Measurements from ENCODE around the gene OR6C75. TPM values are rescaled to one million over a fixed set of nuclear protein-coding genes. Genes with fewer than 3 reads are reported as not detected.
"Not testable (repeated sequence)": the region's sequence is repeated elsewhere in the genome, so short reads cannot be mapped to it uniquely, and the experiment has no call there.

Gene OR6C75
- total and polyA plus RNA-seq, 4 donors: not detected

GRCh38 chr12:55385891-55386290 lies 23.1 kb downstream of the OR6C75 start:
- Histone ChIP-seq H3K36me3 (ENCODE audit: control insufficient read depth in 1 of 2, insufficient read depth in 2 of 2, low read length in 1 of 2) (no peaks in the 10 kb centered on the region), H3K27me3 (ENCODE audit: control insufficient read depth in 1 of 2, insufficient read depth in 2 of 2, low read length in 1 of 2) (no peaks in the 10 kb centered on the region), H3K9me3 (ENCODE audit: control insufficient read depth, low read length) (no peaks in the 10 kb centered on the region), H3K4me3 (ENCODE audit: low read length in 2 of 2) (no peak overlapping the region), H3K27ac (ENCODE audit: low read depth in 1 of 2, low read length in 2 of 2) (no peak overlapping the region), H3K4me1 (ENCODE audit: control insufficient read depth in 1 of 2, insufficient read depth in 2 of 2, low read length in 2 of 2) (no peaks in the 10 kb centered on the region)
- no peak for ATAC-seq (ENCODE audit: low FRiP score)
- intact Hi-C loops (cut with DNase I): no loop called here
- no peak for DNase-seq

GRCh38 chr12:55392032-55392795 lies 29.4 kb downstream of the OR6C75 start:
- intact Hi-C loops (cut with DNase I): no loop called here
- Histone ChIP-seq H3K4me1 (ENCODE audit: control insufficient read depth in 1 of 2, insufficient read depth in 2 of 2, low read length in 2 of 2) (no peaks in the 10 kb centered on the region), H3K27me3 (ENCODE audit: control insufficient read depth in 1 of 2, insufficient read depth in 2 of 2, low read length in 1 of 2) (no peaks in the 10 kb centered on the region), H3K36me3 (ENCODE audit: control insufficient read depth in 1 of 2, insufficient read depth in 2 of 2, low read length in 1 of 2) (no peaks in the 10 kb centered on the region), H3K4me3 (ENCODE audit: low read length in 2 of 2) (no peak overlapping the region), H3K9me3 (ENCODE audit: control insufficient read depth, low read length) (no peaks in the 10 kb centered on the region), H3K27ac (ENCODE audit: low read depth in 1 of 2, low read length in 2 of 2) (no peak overlapping the region)
- DNase-seq (peak in 1 of 2 donors; percentile 60), ATAC-seq (ENCODE audit: low FRiP score) (no peak)
- 86 to 90% methylated on average over 23 of the region's 23 CpGs for WGBS, 2 donors

- WGBS, 2 donors: 50 to 61% methylated on average over 1 of the region's 1 CpG
- H3K4me3 ChIP-seq (ENCODE audit: low read length in 2 of 2): no peak overlapping the region
- no peaks in the 10 kb centered on the region for H3K4me1 ChIP-seq (ENCODE audit: control insufficient read depth in 1 of 2, insufficient read depth in 2 of 2, low read length in 2 of 2)
- H3K27ac ChIP-seq (ENCODE audit: low read depth in 1 of 2, low read length in 2 of 2): no peak overlapping the region
- intact Hi-C loops (cut with DNase I): no loop called here
- DNase-seq (no peak), ATAC-seq (ENCODE audit: low FRiP score) (no peak)
- no peaks in the 10 kb centered on the region for H3K36me3 ChIP-seq (ENCODE audit: control insufficient read depth in 1 of 2, insufficient read depth in 2 of 2, low read length in 1 of 2)
- H3K9me3 ChIP-seq (ENCODE audit: control insufficient read depth, low read length): no peaks in the 10 kb centered on the region
- no peaks in the 10 kb centered on the region for H3K27me3 ChIP-seq (ENCODE audit: control insufficient read depth in 1 of 2, insufficient read depth in 2 of 2, low read length in 1 of 2)
Observed at GRCh38 chr12:55396326-55396725, 33.6 kb downstream of the OR6C75 start.

- Histone ChIP-seq H3K4me1 (ENCODE audit: control insufficient read depth in 1 of 2, insufficient read depth in 2 of 2, low read length in 2 of 2) (no peaks in the 10 kb centered on the region), H3K27ac (ENCODE audit: low read depth in 1 of 2, low read length in 2 of 2) (no peak within 1 kb of the TSS), H3K36me3 (ENCODE audit: control insufficient read depth in 1 of 2, insufficient read depth in 2 of 2, low read length in 1 of 2) (no peaks in the 10 kb centered on the region), H3K9me3 (ENCODE audit: control insufficient read depth, low read length) (no peaks in the 10 kb centered on the region), H3K27me3 (ENCODE audit: control insufficient read depth in 1 of 2, insufficient read depth in 2 of 2, low read length in 1 of 2) (no peaks in the 10 kb centered on the region), H3K4me3 (ENCODE audit: low read length in 2 of 2) (no peak within 1 kb of the TSS)
- intact Hi-C loops (cut with DNase I): no loop called here
- ATAC-seq (ENCODE audit: low FRiP score) (no peak), DNase-seq (no peak)
- 91 to 93% methylated on average over 1 of the region's 1 CpG for WGBS, 2 donors
Observed at GRCh38 chr12:55400229-55400628, 37.5 kb downstream of the OR6C75 start, which contains the start of gene OR6C65. Gene OR6C65 (plus strand): TSS chr12:55400529. CDS start chr12:55400529, 0 bp downstream.

GRCh38 chr12:55407866-55408265 lies 45.1 kb downstream of the OR6C75 start:
- no peak overlapping the region for H3K4me3 ChIP-seq (ENCODE audit: low read length in 2 of 2)

GRCh38 chr12:55409133-55409532 lies 46.4 kb downstream of the OR6C75 start:
- H3K9me3 ChIP-seq (ENCODE audit: control insufficient read depth, low read length); H3K4me1 ChIP-seq (ENCODE audit: control insufficient read depth in 1 of 2, insufficient read depth in 2 of 2, low read length in 2 of 2); H3K36me3 ChIP-seq (ENCODE audit: control insufficient read depth in 1 of 2, insufficient read depth in 2 of 2, low read length in 1 of 2); H3K27ac ChIP-seq (ENCODE audit: low read depth in 1 of 2, low read length in 2 of 2); H3K4me3 ChIP-seq (ENCODE audit: low read length in 2 of 2); ATAC-seq (ENCODE audit: low FRiP score); H3K27me3 ChIP-seq (ENCODE audit: control insufficient read depth in 1 of 2, insufficient read depth in 2 of 2, low read length in 1 of 2); DNase-seq; intact Hi-C loops (cut with DNase I): not testable (repeated sequence)
- WGBS, 2 donors: 81 to 83% methylated on average over 1 of the region's 1 CpG

More at GRCh38 chr12:55407866-55408265, 45.1 kb downstream of the OR6C75 start:
- Histone ChIP-seq H3K27me3 (ENCODE audit: control insufficient read depth in 1 of 2, insufficient read depth in 2 of 2, low read length in 1 of 2) (no peaks in the 10 kb centered on the region), H3K9me3 (ENCODE audit: control insufficient read depth, low read length) (no peaks in the 10 kb centered on the region), H3K36me3 (ENCODE audit: control insufficient read depth in 1 of 2, insufficient read depth in 2 of 2, low read length in 1 of 2) (no peaks in the 10 kb centered on the region), H3K27ac (ENCODE audit: low read depth in 1 of 2, low read length in 2 of 2) (no peak overlapping the region), H3K4me1 (ENCODE audit: control insufficient read depth in 1 of 2, insufficient read depth in 2 of 2, low read length in 2 of 2) (no peaks in the 10 kb centered on the region)
- ATAC-seq (ENCODE audit: low FRiP score) (no peak), DNase-seq (no peak)
- 71 to 73% methylated on average over 1 of the region's 1 CpG for WGBS, 2 donors
- intact Hi-C loops (cut with DNase I): no loop called here

- intact Hi-C loops (cut with DNase I); DNase-seq; H3K27ac ChIP-seq (ENCODE audit: low read depth in 1 of 2, low read length in 2 of 2); H3K4me1 ChIP-seq (ENCODE audit: control insufficient read depth in 1 of 2, insufficient read depth in 2 of 2, low read length in 2 of 2); H3K27me3 ChIP-seq (ENCODE audit: control insufficient read depth in 1 of 2, insufficient read depth in 2 of 2, low read length in 1 of 2); H3K36me3 ChIP-seq (ENCODE audit: control insufficient read depth in 1 of 2, insufficient read depth in 2 of 2, low read length in 1 of 2); ATAC-seq (ENCODE audit: low FRiP score); H3K9me3 ChIP-seq (ENCODE audit: control insufficient read depth, low read length); H3K4me3 ChIP-seq (ENCODE audit: low read length in 2 of 2): not testable (repeated sequence)
- WGBS, 2 donors: 94% methylated on average over 15 of the region's 15 CpGs
Observed at GRCh38 chr12:55412138-55412537, 49.4 kb downstream of the OR6C75 start.

- DNase-seq; ATAC-seq (ENCODE audit: low FRiP score): not testable (repeated sequence)
Observed at GRCh38 chr12:55413498-55414388, 51.0 kb downstream of the OR6C75 start.

More at GRCh38 chr12:55413498-55414388, 51.0 kb downstream of the OR6C75 start:
- 89% methylated on average over 5 of the region's 6 CpGs for WGBS, 2 donors
- H3K36me3 ChIP-seq (ENCODE audit: control insufficient read depth in 1 of 2, insufficient read depth in 2 of 2, low read length in 1 of 2); H3K4me3 ChIP-seq (ENCODE audit: low read length in 2 of 2); intact Hi-C loops (cut with DNase I); H3K4me1 ChIP-seq (ENCODE audit: control insufficient read depth in 1 of 2, insufficient read depth in 2 of 2, low read length in 2 of 2); H3K9me3 ChIP-seq (ENCODE audit: control insufficient read depth, low read length); H3K27me3 ChIP-seq (ENCODE audit: control insufficient read depth in 1 of 2, insufficient read depth in 2 of 2, low read length in 1 of 2); H3K27ac ChIP-seq (ENCODE audit: low read depth in 1 of 2, low read length in 2 of 2): not testable (repeated sequence)

Measured in aorta (tissue), 5 donors.